Measurements from ENCODE around the gene RGP1. TPM values are rescaled to one million over a fixed set of nuclear protein-coding genes. Genes with fewer than 3 reads are reported as not detected.

RGP1 gene
- total RNA-seq, 2 experiments from 2014 or later, result 26.9 to 29.1 TPM

DNA sequence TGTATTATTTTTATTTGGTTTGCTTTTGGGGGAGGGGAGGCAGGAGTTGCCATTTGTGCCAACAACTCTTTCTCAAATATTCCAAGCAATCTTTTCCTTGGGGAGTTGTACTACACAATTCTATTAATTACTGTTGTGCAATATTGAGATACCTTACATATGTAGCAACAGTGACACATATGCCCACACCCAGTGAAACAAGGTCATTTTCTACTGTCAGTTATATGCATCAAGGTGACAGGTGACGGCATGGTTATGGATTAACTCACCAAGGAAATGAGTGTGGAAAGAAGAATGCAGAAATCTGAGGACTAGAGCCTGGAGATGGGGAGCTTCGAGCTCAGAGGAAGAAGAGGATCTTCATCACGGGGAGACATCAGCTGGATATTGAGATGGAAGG lies 22.9 kb downstream of the RGP1 start:
- Mint-ChIP-seq H3K27ac (no peak overlapping the region), H3K36me3 (no peaks in the 10 kb centered on the region), H3K4me1 (no peaks in the 10 kb centered on the region), H3K4me3 (no peak overlapping the region), H3K27me3 (no peaks in the 10 kb centered on the region), H3K9me3 (no peaks in the 10 kb centered on the region)
- POLR2A ChIA-PET, result interaction anchor here (1.1 kb wide), 1 partner anchor 15 kb away, joined by 3 read pairs; no protein-coding TSS in a partner anchor
- DNase-seq (no peak), ATAC-seq (ENCODE audit: low read depth) (no peak)

- Mint-ChIP-seq H3K27me3 (no peaks in the 10 kb centered on the region), H3K4me3 (no peak overlapping the region), H3K27ac (no peak overlapping the region), H3K36me3 (peaks cover 6% of the 10 kb centered on the region), H3K4me1 (no peaks in the 10 kb centered on the region), H3K9me3 (no peaks in the 10 kb centered on the region)
- POLR2A ChIA-PET, result interaction anchor here (1.1 kb wide), 1 partner anchor 16 kb away, joined by 3 read pairs; no protein-coding TSS in a partner anchor
- ATAC-seq (ENCODE audit: low read depth), result no peak
- DNase-seq, result no peak
Measured at GRCh38 chr9:35774907-35775635, 26.0 kb downstream of the RGP1 start.

- no peaks in the 10 kb centered on the region for H3K4me1 Mint-ChIP-seq
- POLR2A ChIA-PET, result interaction anchor here (1.1 kb wide), 1 partner anchor 17 kb away, joined by 3 read pairs; no protein-coding TSS in a partner anchor
- H3K9me3 Mint-ChIP-seq, result no peaks in the 10 kb centered on the region
- no peaks in the 10 kb centered on the region for H3K27me3 Mint-ChIP-seq
- DNase-seq, result no peak
- H3K27ac Mint-ChIP-seq, result no peak overlapping the region
- no peak for ATAC-seq (ENCODE audit: low read depth)
- H3K4me3 Mint-ChIP-seq, result no peak overlapping the region
- H3K36me3 Mint-ChIP-seq, result peaks cover 11% of the 10 kb centered on the region
Measured at GRCh38 chr9:35776018-35776417, 26.9 kb downstream of the RGP1 start.

DNA sequence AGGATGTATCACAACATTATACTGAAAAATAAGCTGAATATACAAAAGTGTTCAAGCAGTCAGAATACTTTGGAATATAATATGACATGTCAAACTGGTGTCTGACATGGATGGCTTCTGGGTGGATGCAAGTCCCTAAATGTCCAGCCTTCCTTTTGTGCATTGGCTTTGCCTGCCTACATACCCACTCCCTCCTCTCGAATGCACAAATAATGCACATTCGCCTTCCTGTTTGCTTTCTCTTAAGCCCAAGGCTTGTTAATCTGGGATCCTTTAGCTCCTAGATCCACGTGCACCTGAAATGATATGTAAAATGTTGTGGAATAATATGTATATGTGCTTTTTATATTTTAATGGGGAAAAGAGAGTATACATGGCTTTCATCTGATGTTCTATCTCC lies 29.4 kb downstream of the RGP1 start:
- peaks cover 1% of the 10 kb centered on the region for H3K4me1 Mint-ChIP-seq
- no peaks in the 10 kb centered on the region for H3K27me3 Mint-ChIP-seq

GRCh38 chr9:35781066-35781465 lies 32.0 kb downstream of the RGP1 start:
- Mint-ChIP-seq H3K27ac (no peak overlapping the region), H3K4me3 (no peak overlapping the region), H3K4me1 (peaks cover 1% of the 10 kb centered on the region), H3K27me3 (no peaks in the 10 kb centered on the region), H3K36me3 (peaks cover 25% of the 10 kb centered on the region), H3K9me3 (no peaks in the 10 kb centered on the region)
- ATAC-seq (ENCODE audit: low read depth) (no peak), DNase-seq (no peak)
- POLR2A ChIA-PET, result no interaction called here

More for the DNA sequence above, 29.4 kb downstream of the RGP1 start:
- no peak overlapping the region for H3K27ac Mint-ChIP-seq
- DNase-seq (no peak), ATAC-seq (ENCODE audit: low read depth) (no peak)
- H3K9me3 Mint-ChIP-seq, result no peaks in the 10 kb centered on the region
- H3K4me3 Mint-ChIP-seq, result no peak overlapping the region
- H3K36me3 Mint-ChIP-seq, result peaks cover 14% of the 10 kb centered on the region
- POLR2A ChIA-PET, result no interaction called here

GRCh38 chr9:35783418-35783817 lies 34.3 kb downstream of the RGP1 start:
- ATAC-seq (ENCODE audit: low read depth) (no peak), DNase-seq (no peak)
- no peak overlapping the region for H3K4me3 Mint-ChIP-seq
- peaks cover 1% of the 10 kb centered on the region for H3K4me1 Mint-ChIP-seq
- H3K27me3 Mint-ChIP-seq, result no peaks in the 10 kb centered on the region
- POLR2A ChIA-PET, result no interaction called here
- H3K9me3 Mint-ChIP-seq, result no peaks in the 10 kb centered on the region
- H3K36me3 Mint-ChIP-seq, result peaks cover 31% of the 10 kb centered on the region
- no peak overlapping the region for H3K27ac Mint-ChIP-seq

GRCh38 chr9:35789541-35789940 lies 40.5 kb downstream of the RGP1 start:
- no peak overlapping the region for H3K4me3 Mint-ChIP-seq
- no peaks in the 10 kb centered on the region for H3K27me3 Mint-ChIP-seq
- no peak overlapping the region for H3K27ac Mint-ChIP-seq
- H3K9me3 Mint-ChIP-seq, result no peaks in the 10 kb centered on the region
- POLR2A ChIA-PET, result interaction anchor here (2.0 kb wide), 1 partner anchor 23 kb away, joined by 6 read pairs; the partner anchor contains the start of gene SPAG8
- H3K4me1 Mint-ChIP-seq, result peaks cover 5% of the 10 kb centered on the region
- no peak for DNase-seq
- ATAC-seq (ENCODE audit: low read depth), result no peak
- peaks cover 10% of the 10 kb centered on the region for H3K36me3 Mint-ChIP-seq

- Mint-ChIP-seq H3K27me3 (no peaks in the 10 kb centered on the region), H3K36me3 (peaks cover 10% of the 10 kb centered on the region), H3K9me3 (no peaks in the 10 kb centered on the region), H3K4me3 (no peak overlapping the region), H3K27ac (no peak overlapping the region), H3K4me1 (peaks cover 7% of the 10 kb centered on the region)
- POLR2A ChIA-PET, result interaction anchor here (1.1 to 2.0 kb wide), 3 partner anchors 21 to 92 kb away, joined by 3 to 6 read pairs (median 3); partner anchors contain the start of gene SPAG8
- DNase-seq (no peak), ATAC-seq (ENCODE audit: low read depth) (no peak)
Measured at GRCh38 chr9:35790025-35790384, 40.9 kb downstream of the RGP1 start.

GRCh38 chr9:35790385-35791296 lies 41.6 kb downstream of the RGP1 start:
- Mint-ChIP-seq H3K36me3 (peaks cover 9% of the 10 kb centered on the region), H3K4me1 (peaks cover 7% of the 10 kb centered on the region), H3K9me3 (no peaks in the 10 kb centered on the region), H3K4me3 (no peak overlapping the region), H3K27ac (no peak overlapping the region), H3K27me3 (no peaks in the 10 kb centered on the region)
- POLR2A ChIA-PET, result interaction anchor here (1.1 to 2.0 kb wide), 3 partner anchors 20 to 92 kb away, joined by 3 to 6 read pairs (median 3); partner anchors contain the start of gene SPAG8
- ATAC-seq (ENCODE audit: low read depth), result peak; percentile 82
- peak; percentile 48 for DNase-seq

GRCh38 chr9:35791297-35791921 lies 42.3 kb downstream of the RGP1 start, which contains the start of gene NPR2:
Gene NPR2 (plus strand): TSS chr9:35791591. CDS start chr9:35792409, 818 bp downstream.
- ATAC-seq (ENCODE audit: low read depth) (no peak), DNase-seq (no peak)
- H3K27me3 Mint-ChIP-seq, result no peaks in the 10 kb centered on the region
- H3K4me1 Mint-ChIP-seq, result peaks cover 7% of the 10 kb centered on the region
- H3K36me3 Mint-ChIP-seq, result peaks cover 3% of the 10 kb centered on the region
- H3K9me3 Mint-ChIP-seq, result no peaks in the 10 kb centered on the region
- POLR2A ChIA-PET, result no interaction called here
- H3K4me3 Mint-ChIP-seq, result no peak within 1 kb of the TSS
- H3K27ac Mint-ChIP-seq, result no peak within 1 kb of the TSS

GRCh38 chr9:35792024-35792813 lies 43.1 kb downstream of the RGP1 start:
- H3K4me1 Mint-ChIP-seq, result peaks cover 7% of the 10 kb centered on the region
- POLR2A ChIA-PET, result no interaction called here
- DNase-seq, result no peak
- no peaks in the 10 kb centered on the region for H3K27me3 Mint-ChIP-seq
- no peak overlapping the region for H3K4me3 Mint-ChIP-seq
- no peaks in the 10 kb centered on the region for H3K36me3 Mint-ChIP-seq
- H3K27ac Mint-ChIP-seq, result no peak overlapping the region
- no peaks in the 10 kb centered on the region for H3K9me3 Mint-ChIP-seq
- ATAC-seq (ENCODE audit: low read depth), result no peak

- Mint-ChIP-seq H3K27ac (peak overlapping the region; percentile 66), H3K4me1 (peaks cover 8% of the 10 kb centered on the region), H3K4me3 (no peak overlapping the region), H3K36me3 (no peaks in the 10 kb centered on the region), H3K9me3 (no peaks in the 10 kb centered on the region), H3K27me3 (no peaks in the 10 kb centered on the region)
- ATAC-seq (ENCODE audit: low read depth) (no peak), DNase-seq (no peak)
- POLR2A ChIA-PET, result interaction anchor here (0.6 kb wide), 1 partner anchor 21 kb away, joined by 3 read pairs; no protein-coding TSS in a partner anchor
Measured at GRCh38 chr9:35792826-35793225, 43.7 kb downstream of the RGP1 start.

Measured in activated naive CD8-positive, alpha-beta T cell treated with anti-CD3 and anti-CD28 coated beads, Interleukin-2, amount 10 ng/mL, durations not matched to agents 7 days and 5 days (primary cell).